ENCODE data around the gene FOXK2. TPM values are rescaled to one million over a fixed set of nuclear protein-coding genes. Genes with fewer than 3 reads are reported as not detected.

FOXK2 gene
- polyA plus RNA-seq, 3 donors, result 35.2 to 37.9 (median 36.0) TPM

Other genes with a start within 250 kb of the FOXK2 start
- gene CSNK1D, start 246.0 kb upstream of the FOXK2 start, polyA plus RNA-seq (ENCODE audit: insufficient read length in 3 of 3), result 100 to 1,000 TPM; 108 to 115 (median 112) TPM
- gene CD7, start 202.1 kb upstream of the FOXK2 start, polyA plus RNA-seq (ENCODE audit: insufficient read length in 3 of 3), result under 1 TPM; 0.28 to 0.43 (median 0.31) TPM
- 1 to 10 TPM; 1.2 to 1.7 (median 1.4) TPM for gene SECTM1, start 186.0 kb upstream of the FOXK2 start, polyA plus RNA-seq (ENCODE audit: insufficient read length in 3 of 3)
- gene TEX19, start 160.5 kb upstream of the FOXK2 start, polyA plus RNA-seq (ENCODE audit: insufficient read length in 3 of 3), result not detected
- under 1 TPM; 0.11 to 0.61 (median 0.41) TPM for gene UTS2R, start 148.0 kb upstream of the FOXK2 start, polyA plus RNA-seq (ENCODE audit: insufficient read length in 3 of 3)
- 10 to 100 TPM; 25.8 to 29.9 (median 28.5) TPM for gene HEXD, start 101.4 kb upstream of the FOXK2 start, polyA plus RNA-seq (ENCODE audit: insufficient read length in 3 of 3)
- 10 to 100 TPM; 21.6 to 23.7 (median 22.0) TPM for gene OGFOD3, start 101.1 kb upstream of the FOXK2 start, polyA plus RNA-seq (ENCODE audit: insufficient read length in 3 of 3)
- gene CYBC1, start 69.0 kb upstream of the FOXK2 start, polyA plus RNA-seq (ENCODE audit: insufficient read length in 3 of 3), result 10 to 100 TPM; 40.6 to 44.6 (median 44.6) TPM
- gene NARF, start 61.0 kb upstream of the FOXK2 start, polyA plus RNA-seq (ENCODE audit: insufficient read length in 3 of 3), result 10 to 100 TPM; 69.8 to 80.9 (median 79.2) TPM
- gene WDR45B, start 128.7 kb downstream of the FOXK2 start, polyA plus RNA-seq (ENCODE audit: insufficient read length in 3 of 3), result 10 to 100 TPM; 88.7 to 98.3 (median 98.2) TPM
- 10 to 100 TPM; 15.1 to 17.4 (median 17.2) TPM for gene RAB40B, start 179.0 kb downstream of the FOXK2 start, polyA plus RNA-seq (ENCODE audit: insufficient read length in 3 of 3)
- 10 to 100 TPM; 38.9 to 42.4 (median 39.9) TPM for gene FN3KRP, start 197.0 kb downstream of the FOXK2 start, polyA plus RNA-seq (ENCODE audit: insufficient read length in 3 of 3)
- gene FN3K, start 215.9 kb downstream of the FOXK2 start, polyA plus RNA-seq (ENCODE audit: insufficient read length in 3 of 3), result 10 to 100 TPM; 18.1 to 24.8 (median 24.3) TPM
- 10 to 100 TPM; 54.0 to 58.6 (median 58.1) TPM for gene TBCD, start 232.3 kb downstream of the FOXK2 start, polyA plus RNA-seq (ENCODE audit: insufficient read length in 3 of 3)